HG02798 (cell line): ENCODE measurements around the gene PTCHD1.
A peak's percentile ranks its signal among the peaks of the same experiment; 100 is the strongest.

Experiments
- ATAC-seq: cut with Tn5 transposase; IDR thresholded peaks from one replicate; pipeline ENCODE4 v1.9.1; 2021; ENCODE audit warnings: mild to moderate bottlenecking; ENCODE audit not compliant: unreplicated experiment, poor library complexity

The PTCHD1 gene

GRCh38 chrX:23334848-23335599 lies at the start of gene PTCHD1:
Gene PTCHD1, plus strand, starts transcription at chrX:23334849. Its CDS starts 27 bp downstream, at chrX:23334876.
- no peak for ATAC-seq

- no peak for ATAC-seq
These were observed 47.9 kb upstream of the PTCHD1 start for GRCh38 chrX:23286731-23287130.

- ATAC-seq = no peak
These were observed 47.4 kb upstream of the PTCHD1 start for GRCh38 chrX:23287191-23287725.

- ATAC-seq = no peak
These were observed 42.2 kb upstream of the PTCHD1 start for GRCh38 chrX:23292354-23292987.

GRCh38 chrX:23292988-23293651 lies 41.5 kb upstream of the PTCHD1 start:
- no peak for ATAC-seq

- ATAC-seq = no peak
These were observed 29.8 kb upstream of the PTCHD1 start for GRCh38 chrX:23304881-23305280.

- no peak for ATAC-seq
These were observed 22.9 kb upstream of the PTCHD1 start for GRCh38 chrX:23311731-23312130.

- no peak for ATAC-seq
These were observed 22.5 kb upstream of the PTCHD1 start for GRCh38 chrX:23312136-23312535.

GRCh38 chrX:23317799-23318724 lies 16.6 kb upstream of the PTCHD1 start:
- ATAC-seq = peak; percentile 78

- ATAC-seq = no peak
These were observed 7.5 kb upstream of the PTCHD1 start for GRCh38 chrX:23327104-23327503.

GRCh38 chrX:23331701-23332100 lies 2.9 kb upstream of the PTCHD1 start:
- no peak for ATAC-seq

GRCh38 chrX:23332101-23332887 lies 2.4 kb upstream of the PTCHD1 start:
- no peak for ATAC-seq

GRCh38 chrX:23332888-23333821 lies 1.5 kb upstream of the PTCHD1 start:
- no peak for ATAC-seq

GRCh38 chrX:23333842-23334520 lies 668 bp upstream of the PTCHD1 start:
- ATAC-seq = no peak

GRCh38 chrX:23334521-23334847 lies 165 bp upstream of the PTCHD1 start:
- no peak for ATAC-seq

GRCh38 chrX:23338334-23338733 lies 3.7 kb downstream of the PTCHD1 start:
- no peak for ATAC-seq

GRCh38 chrX:23341452-23341851 lies 6.8 kb downstream of the PTCHD1 start:
- no peak for ATAC-seq
